PFSK-1 (cell line): ENCODE measurements around the gene OR10H4.

ENCODE experiments used
- FOXP2 ChIP-seq: optimal IDR thresholded peaks from 2 replicates; pipeline ENCODE3; 2011; ENCODE audit warnings: borderline replicate concordance, control low read depth, inconsistent platforms; ENCODE audit not compliant: insufficient read depth; ENCODE audit errors: extremely low read length, extremely low read depth
- POLR2AphosphoS5 ChIP-seq: IDR thresholded peaks from 2 replicates; pipeline ENCODE4 v1.6.1; 2012; ENCODE audit warnings: low read depth, mild to moderate bottlenecking, control low read depth, low read length, moderate library complexity
- REST ChIP-seq, 2 experiments: IDR thresholded peaks; 2 replicates each; pipeline versions ENCODE4 v1.6.1 to v1.8.0; 2011 to 2012; ENCODE audit warnings: low read depth in 2 of 2, low read length in 2 of 2, control low read depth in 1 of 2, inconsistent platforms in 1 of 2, mild to moderate bottlenecking in 1 of 2, moderate library complexity in 1 of 2; ENCODE audit not compliant: insufficient read depth in 1 of 2
- SIN3A ChIP-seq: IDR thresholded peaks from 2 replicates; pipeline ENCODE4 v1.6.1; 2012; ENCODE audit warnings: mild to moderate bottlenecking, low read length, moderate library complexity, borderline replicate concordance; ENCODE audit not compliant: insufficient read depth
- TAF1 ChIP-seq: IDR thresholded peaks from 2 replicates; pipeline ENCODE4 v1.6.1; 2012; ENCODE audit warnings: low read length, control low read depth, borderline replicate concordance; ENCODE audit not compliant: insufficient read depth

The OR10H4 gene

GRCh38 chr19:15922021-15922420, 26.8 kb upstream of the OR10H4 start:
- no peak for TF ChIP-seq SIN3A
- no peak for TF ChIP-seq REST (IDR thresholded peaks at IDR 0.05; ENCODE audit: insufficient read depth in 1 of 2, low read depth in 2 of 2, low read length in 2 of 2)
- TF ChIP-seq FOXP2, result no peak
- TF ChIP-seq POLR2AphosphoS5, result no peak
- TF ChIP-seq TAF1, result no peak

GRCh38 chr19:15923702-15924101, 25.1 kb upstream of the OR10H4 start:
- TF ChIP-seq REST (IDR thresholded peaks at IDR 0.05; ENCODE audit: insufficient read depth in 1 of 2, low read depth in 2 of 2, low read length in 2 of 2), result no peak
- no peak for TF ChIP-seq POLR2AphosphoS5
- no peak for TF ChIP-seq SIN3A
- TF ChIP-seq TAF1, result no peak
- TF ChIP-seq FOXP2, result no peak

- TF ChIP-seq SIN3A, result no peak
These were observed 22.3 kb upstream of the OR10H4 start for GRCh38 chr19:15926484-15926883.

GRCh38 chr19:15928321-15928720, 20.5 kb upstream of the OR10H4 start:
- TF ChIP-seq REST (IDR thresholded peaks at IDR 0.05; ENCODE audit: insufficient read depth in 1 of 2, low read depth in 2 of 2, low read length in 2 of 2) (no peak), FOXP2 (no peak), TAF1 (no peak), SIN3A (no peak), POLR2AphosphoS5 (no peak)

GRCh38 chr19:15934332-15935078, 14.3 kb upstream of the OR10H4 start, which contains the start of gene CYP4F11:
Gene CYP4F11 (minus strand): TSS chr19:15934529. CDS start chr19:15934408, 121 bp downstream.
- TF ChIP-seq REST (IDR thresholded peaks at IDR 0.05; ENCODE audit: insufficient read depth in 1 of 2, low read depth in 2 of 2, low read length in 2 of 2), result no peak
- TF ChIP-seq POLR2AphosphoS5, result no peak
- no peak for TF ChIP-seq TAF1
- TF ChIP-seq FOXP2, result no peak
- no peak for TF ChIP-seq SIN3A
